ENCODE data around the gene NR6A1.

Gene NR6A1

DNA sequence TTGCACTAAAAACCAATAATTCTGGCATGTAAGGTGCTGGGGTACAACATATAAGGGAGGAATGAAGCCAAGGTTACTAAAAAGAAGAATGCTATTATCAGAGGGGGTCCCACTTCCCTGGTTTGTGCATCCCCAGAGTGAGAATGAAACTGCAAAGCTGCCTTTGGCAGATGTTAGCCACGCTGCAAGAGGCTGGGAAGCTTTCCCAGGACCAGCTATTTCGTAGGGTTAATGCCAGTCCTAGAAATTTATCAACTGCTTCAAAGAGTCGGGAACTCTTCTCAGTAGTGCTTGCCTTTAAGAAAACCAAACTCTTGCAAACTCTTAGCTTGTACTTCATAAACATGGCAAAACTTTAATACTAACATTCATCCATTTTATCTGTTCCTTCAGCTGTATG is 176.4 kb downstream of the NR6A1 start:
- in situ Hi-C loops (cut with MboI; ENCODE audit: low sequenced_read_pairs): no loop called here

DNA sequence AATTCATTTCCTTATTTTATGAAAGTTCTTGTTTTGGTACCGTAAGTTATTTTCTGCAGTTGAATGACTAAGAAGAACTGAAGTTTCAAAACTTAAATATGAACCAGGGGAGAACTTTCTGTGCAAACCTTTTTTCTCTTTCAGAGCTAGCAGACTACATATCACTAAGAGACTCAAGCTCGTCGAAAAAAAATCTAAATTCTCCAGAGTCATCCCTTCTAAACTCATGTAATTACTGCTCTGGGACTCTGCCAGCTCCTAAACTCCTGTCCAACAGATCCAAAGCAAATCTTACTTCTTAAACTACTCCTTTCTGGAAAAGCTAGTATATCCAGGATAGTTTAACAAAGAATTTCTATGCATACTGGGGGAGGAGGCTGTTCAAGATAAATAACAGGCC is 176.9 kb downstream of the NR6A1 start:
- in situ Hi-C loops (cut with MboI; ENCODE audit: low sequenced_read_pairs): no loop called here

DNA sequence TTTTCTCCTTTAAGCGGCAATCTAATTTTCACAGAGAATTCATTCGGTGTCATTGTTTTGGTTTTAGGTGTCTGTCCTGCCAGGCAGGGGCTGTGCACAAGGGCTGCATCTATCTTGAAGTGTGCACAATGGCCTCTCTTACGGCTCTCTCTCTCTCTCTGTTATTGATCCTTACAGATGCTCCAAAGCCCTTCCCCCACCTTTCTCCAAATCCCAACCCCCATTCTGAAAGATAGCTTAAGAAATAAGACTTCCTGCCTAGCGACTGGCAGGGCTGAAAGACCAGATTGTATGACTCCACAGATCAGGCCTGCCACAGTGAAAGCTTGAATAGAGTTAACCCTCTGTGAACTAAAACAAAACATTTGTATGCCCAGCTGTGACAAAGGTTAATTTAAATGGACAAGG is 177.5 kb downstream of the NR6A1 start:
- in situ Hi-C loops (cut with MboI; ENCODE audit: low sequenced_read_pairs): no loop called here

DNA sequence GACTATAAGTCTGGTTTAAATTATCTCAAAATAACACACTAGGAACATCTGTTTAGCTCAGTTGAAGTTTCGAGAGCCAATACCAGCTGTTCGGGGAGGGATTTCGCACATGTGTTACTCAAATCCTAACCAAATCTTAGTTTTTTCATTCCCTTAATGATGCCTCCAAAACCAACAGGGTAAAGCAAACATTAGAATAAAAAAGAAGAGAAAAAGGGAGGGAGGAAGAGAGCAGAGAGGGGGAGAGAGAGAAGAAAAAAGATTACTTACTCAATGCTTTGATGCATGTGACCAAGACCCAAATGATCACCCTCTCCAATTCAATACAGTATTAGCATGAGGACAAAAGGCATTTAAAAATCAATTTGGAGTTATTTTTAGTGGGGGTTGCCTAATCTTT is 177.9 kb downstream of the NR6A1 start:
- in situ Hi-C loops (cut with MboI; ENCODE audit: low sequenced_read_pairs): no loop called here

DNA sequence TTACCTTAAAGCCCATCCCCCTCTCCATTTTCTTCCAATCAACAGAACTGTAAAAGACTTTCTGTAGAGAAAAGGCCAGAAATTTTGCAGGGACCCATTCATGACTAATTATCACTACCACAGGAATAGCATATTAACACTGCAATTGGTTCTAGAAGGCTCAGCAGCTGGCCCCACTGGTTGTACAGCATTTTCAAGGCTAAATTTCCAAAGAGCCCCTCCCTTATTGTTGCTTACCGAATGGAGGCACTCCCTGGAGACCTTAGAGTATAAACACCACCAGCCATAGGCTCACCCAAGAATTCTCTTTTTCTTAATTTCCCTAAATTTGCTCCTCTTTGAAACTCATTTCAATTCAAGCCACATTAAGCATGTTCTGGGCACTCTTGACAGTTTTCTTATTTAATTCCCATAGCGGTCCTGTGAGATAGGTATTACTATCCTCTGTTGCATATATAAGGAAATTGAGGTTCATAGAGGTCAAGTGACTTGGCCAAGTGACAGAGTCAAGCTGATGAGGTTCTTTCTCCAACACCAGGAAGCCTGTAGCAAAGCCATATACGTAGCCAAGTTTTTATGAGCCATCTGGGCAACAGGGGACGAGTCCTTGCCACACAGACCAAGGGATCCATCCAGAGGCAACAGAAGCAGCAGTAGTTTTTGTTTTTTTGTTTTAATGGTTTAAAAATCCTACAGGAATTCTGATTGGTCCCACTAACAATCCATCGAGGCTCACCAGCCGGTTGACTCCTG is 180.0 kb downstream of the NR6A1 start:
- in situ Hi-C loops (cut with MboI; ENCODE audit: low sequenced_read_pairs): no loop called here

DNA sequence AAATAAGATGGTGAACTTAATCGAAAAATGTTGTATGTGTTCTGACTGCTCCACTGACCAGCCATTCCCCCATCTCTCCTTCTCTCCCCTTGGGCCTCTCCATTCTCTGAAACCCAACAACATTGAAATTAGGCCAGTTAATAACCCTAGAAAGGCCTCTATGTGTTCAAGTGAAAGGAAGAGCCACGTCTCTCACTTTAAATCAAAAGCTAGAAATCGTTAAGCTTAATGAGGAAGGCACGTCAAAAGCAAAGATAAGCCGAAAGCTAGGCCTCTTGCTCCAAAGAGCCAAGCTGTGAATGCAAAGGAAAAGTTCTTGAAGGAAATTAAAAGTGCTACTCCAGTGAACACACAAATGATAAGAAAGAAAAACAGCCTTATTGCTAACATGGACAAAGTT is 186.5 kb downstream of the NR6A1 start:
- in situ Hi-C loops (cut with MboI; ENCODE audit: low sequenced_read_pairs): no loop called here

DNA sequence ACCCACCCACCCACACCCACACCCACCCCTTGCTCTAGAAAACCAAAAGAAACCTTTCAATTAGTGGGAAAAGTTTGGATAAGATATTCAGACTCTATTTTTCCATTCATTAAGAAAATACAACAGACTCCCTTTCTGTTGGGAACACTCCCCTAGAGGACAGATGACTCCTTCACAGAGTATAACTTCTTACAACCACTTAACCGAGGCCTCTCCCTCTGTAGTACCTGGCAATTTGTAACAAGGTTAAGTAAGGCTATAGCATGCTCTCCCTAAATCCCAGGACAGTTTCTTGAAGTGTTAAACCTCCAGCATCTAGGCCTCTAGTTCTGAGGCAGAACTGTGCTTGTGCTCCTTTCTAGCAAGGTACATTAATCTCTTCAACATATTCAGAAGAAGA is 188.0 kb downstream of the NR6A1 start:
- in situ Hi-C loops (cut with MboI; ENCODE audit: low sequenced_read_pairs): no loop called here

DNA sequence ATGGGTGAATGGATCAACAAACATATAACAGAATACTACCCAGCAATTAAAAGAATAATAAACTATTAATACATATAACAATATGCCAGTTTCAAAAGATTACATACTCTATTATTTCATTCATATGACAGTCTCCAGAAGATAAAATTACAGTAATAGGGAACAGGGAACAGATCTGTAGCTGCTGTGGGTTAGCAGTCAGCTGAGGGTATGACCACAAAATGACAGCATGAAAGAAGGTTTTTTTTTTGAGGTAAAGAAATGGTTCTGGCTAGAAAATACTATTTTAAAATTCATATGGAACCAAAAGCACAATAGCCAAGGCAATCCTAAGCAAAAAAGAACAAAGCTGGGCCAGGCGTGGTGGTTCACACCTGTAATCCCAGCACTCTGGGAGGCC is 190.9 kb downstream of the NR6A1 start:
- in situ Hi-C loops (cut with MboI; ENCODE audit: low sequenced_read_pairs): no loop called here

DNA sequence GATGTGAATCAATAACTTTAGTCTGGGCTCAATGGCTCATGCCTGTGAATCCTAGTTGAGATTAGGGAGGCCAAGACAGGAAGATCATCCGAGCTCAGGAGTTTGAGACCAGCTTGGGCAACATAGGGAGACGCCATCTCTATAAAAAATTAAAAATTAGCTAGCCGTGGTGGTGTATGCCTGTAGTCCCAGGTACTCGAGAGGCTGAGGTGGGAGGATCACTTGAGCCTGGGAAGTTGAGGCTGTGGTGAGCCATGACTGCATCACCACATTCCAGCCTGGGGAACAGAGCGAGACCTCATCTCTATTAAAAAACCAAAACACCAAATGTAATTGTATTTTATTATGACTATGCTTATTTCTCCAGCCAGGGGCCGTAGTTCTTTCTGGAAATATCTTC is 194.4 kb downstream of the NR6A1 start:
- in situ Hi-C loops (cut with MboI; ENCODE audit: low sequenced_read_pairs): no loop called here

DNA sequence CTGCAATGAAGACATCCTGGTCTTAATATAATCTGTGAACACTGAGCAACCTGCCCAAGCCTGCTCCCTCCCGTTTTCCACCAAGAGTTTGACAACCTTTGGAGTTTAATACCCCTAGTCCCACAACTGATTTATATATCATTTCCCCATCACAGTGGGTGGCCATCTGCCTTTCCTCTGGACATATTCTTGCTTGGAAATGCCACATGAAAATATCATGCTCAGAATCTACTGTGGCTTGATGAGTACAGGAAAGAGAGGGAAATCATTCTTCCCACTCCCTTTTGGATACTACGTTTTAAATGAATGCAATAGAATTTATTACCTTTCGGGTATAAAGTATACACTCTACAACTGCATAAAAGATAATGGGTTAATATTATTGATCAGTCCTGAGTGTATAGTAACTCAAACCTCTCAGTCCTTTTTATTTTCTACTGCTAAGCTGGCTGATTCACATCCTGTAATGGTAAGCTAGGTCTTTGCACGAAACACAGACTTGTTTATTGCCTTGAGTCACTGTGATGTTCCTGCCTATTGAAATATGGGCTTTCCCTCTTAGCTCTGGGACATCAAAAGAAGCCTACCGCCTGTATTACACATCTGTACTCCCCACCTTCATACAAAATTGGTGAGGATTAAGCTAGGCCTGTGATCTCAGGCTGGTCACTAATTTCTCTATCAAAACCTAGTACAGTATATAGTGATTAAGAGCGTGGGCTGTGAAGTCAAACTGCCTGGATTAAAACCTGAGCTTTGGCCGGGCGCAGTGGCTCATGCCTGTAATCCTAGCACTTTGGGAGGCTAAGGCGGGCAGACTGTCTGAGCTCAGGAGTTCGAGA is 196.4 kb downstream of the NR6A1 start:
- in situ Hi-C loops (cut with MboI; ENCODE audit: low sequenced_read_pairs): no loop called here

DNA sequence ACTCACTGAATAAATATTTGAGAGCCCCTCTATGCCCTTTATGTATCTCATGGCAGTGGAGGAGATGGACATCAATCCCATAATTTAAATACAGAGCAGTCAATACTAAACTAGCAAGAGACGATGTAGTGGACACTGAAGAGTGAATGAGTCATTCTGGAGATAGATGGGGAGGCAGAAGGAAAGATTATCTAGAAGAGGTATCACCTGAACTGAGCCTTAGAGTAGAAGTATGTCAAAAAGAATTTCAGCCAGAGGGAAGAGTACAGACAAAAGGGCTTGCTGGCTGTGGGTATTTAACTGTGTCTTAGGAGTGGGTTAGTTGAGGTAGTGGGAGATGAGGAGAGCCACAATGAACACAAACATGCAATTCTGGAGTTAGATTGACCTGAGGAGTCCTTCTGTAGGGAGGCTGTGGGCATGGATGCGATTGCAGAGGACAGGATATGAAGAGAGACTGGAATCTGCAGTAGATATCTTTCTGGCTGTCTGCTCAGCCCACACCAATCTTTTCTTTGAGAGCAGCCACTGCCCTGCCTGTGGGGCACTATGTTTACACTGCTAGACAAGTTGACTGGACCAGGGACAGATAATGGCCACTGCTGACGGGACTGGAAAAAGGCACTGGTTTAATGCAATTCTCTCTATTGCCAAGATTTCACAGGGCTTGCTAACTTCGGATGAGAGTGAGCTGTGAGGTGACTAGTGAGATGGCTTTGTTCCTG is 200.0 kb downstream of the NR6A1 start:
- in situ Hi-C loops (cut with MboI; ENCODE audit: low sequenced_read_pairs): no loop called here

DNA sequence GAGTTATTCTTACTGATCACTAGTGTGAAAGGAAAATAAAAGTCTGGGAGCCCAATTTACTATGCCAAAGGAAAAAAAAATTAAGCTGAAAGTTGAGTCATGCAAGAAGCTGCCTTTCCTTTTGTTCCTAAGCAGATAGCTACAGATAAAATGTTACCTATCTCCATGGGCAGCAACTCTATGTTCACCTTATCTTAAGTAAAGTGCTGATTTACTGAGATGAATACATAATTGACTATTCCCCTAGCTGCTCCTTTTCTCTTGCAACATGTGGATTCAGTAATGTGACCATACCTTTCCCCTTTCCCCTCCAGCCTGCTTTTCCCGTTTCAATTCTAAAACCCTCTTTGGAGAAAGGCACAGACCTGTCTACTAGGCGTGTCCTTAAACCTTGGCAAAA is 201.2 kb downstream of the NR6A1 start:
- in situ Hi-C loops (cut with MboI; ENCODE audit: low sequenced_read_pairs): no loop called here

DNA sequence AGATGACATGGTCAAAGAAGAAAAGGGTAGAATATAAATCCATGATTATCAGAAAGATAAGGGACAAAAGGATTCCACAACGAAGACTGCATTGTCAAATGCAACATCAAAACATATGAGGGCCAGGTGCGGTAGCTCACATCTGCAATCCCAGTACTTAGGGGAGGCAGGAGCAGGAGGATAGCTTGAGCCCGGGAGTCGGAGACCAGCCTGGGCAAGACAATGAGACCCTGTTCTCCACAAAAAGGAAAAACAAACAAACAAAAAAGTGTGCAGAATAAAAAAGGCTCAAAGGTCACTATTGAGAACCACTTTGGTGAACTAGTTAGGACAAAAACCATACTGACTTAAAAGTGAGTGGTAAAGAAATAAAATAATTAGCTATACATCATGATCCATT is 203.7 kb downstream of the NR6A1 start:
- in situ Hi-C loops (cut with MboI; ENCODE audit: low sequenced_read_pairs): no loop called here

DNA sequence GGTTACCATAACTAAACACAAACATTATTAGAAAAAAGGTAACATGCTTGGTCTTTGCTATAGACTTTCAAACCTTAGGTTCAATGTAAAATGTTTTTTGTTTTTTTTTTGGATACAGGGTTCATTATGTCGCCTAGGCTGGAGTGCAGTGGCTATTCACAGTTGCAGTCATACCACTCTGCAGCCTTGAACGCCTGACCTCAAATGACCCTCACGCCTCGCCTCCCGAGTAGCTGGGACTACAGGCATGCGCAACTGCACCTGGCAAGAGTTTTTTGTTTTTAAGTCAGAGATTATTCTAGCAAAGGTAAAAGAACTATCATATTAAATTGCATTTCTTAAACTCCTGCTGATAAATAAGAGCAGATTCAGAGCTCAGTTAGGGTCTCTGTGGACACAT is 208.8 kb downstream of the NR6A1 start:
- in situ Hi-C loops (cut with MboI; ENCODE audit: low sequenced_read_pairs): no loop called here

DNA sequence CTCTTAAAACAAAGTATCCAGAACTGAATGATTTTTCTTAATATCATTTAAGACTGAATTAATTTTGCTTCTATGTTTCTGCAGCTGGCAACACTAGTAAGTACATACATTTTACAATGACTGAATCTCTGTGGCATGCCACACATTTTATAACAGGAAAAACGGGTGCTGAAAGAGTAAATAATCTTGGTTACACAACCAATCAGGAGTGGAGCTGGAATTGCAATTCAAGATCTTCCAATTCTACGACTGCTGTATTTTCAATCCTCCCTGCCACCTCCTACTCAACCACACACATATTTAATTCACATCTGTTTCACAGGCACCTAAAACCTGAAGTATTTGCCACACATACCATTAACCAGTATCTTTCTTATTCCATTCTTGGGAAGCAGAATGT is 211.2 kb downstream of the NR6A1 start:
- in situ Hi-C loops (cut with MboI; ENCODE audit: low sequenced_read_pairs): no loop called here

DNA sequence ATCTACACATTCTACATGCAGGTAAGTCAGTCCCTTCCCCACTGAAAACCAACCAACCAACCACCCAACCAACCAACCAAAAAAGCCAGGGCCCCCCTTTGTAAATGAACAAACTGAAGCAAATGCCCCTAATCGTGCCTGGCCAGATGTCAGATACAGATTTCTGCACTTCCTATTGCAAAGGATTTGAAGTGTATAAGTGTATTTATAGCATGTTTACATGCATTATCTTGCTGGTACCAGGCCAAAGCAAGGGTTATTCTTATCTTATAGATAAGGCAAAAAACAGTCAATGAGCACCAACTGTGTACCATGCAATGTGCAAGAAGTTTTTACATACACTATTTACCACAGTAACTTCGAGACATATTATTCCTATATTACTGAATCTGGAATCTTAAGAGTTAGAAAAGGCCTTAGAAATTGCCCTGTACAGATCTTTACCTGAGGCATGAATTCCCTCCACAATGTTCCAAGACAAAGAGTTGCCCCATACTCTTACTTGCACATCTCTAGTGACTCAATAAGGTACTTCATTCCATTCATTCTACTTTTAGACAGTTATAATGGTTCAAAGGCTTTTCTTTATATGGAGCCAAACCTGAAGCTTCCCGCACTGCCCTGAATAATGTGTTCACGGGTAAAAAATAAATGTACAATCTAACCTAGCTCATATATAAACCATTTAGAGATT is 212.2 kb downstream of the NR6A1 start:
- in situ Hi-C loops (cut with MboI; ENCODE audit: low sequenced_read_pairs): no loop called here

DNA sequence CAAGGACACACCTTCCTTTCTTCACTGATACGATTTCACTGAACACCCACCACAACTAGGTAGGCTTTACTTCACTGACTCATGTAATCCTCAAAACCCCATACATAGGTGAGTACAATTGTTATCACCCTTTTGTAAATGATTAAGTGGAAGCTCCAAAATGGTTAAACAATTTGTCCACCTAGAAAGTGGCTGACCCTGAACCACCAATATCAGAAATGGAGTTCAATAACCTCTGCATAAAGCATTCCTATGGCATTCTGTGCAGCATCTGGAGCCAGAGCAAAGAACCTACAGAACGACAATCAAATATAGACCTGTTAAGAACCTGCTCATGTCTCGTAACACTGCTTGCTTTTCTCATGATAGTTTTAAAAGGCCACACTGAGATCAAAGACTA is 213.2 kb downstream of the NR6A1 start:
- in situ Hi-C loops (cut with MboI; ENCODE audit: low sequenced_read_pairs): no loop called here

DNA sequence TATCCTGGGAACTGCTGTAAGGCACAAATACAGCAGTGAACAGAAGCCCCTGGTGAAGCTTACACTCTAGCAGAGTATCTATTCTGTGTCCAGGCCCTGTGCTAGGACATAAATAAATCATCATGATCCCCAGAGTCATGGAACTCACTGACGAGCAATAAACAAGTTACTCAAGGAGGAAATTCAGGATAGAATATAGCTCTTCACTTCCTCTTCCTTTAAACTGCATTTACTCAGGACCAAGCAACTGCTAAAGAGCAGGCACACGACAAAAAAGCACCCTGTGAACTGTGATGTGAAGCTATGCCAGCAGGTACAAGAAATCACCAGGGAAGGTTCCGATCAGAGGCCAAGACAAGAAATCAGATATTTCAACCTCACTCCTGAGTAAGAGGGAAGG is 216.1 kb downstream of the NR6A1 start:
- in situ Hi-C loops (cut with MboI; ENCODE audit: low sequenced_read_pairs): no loop called here

DNA sequence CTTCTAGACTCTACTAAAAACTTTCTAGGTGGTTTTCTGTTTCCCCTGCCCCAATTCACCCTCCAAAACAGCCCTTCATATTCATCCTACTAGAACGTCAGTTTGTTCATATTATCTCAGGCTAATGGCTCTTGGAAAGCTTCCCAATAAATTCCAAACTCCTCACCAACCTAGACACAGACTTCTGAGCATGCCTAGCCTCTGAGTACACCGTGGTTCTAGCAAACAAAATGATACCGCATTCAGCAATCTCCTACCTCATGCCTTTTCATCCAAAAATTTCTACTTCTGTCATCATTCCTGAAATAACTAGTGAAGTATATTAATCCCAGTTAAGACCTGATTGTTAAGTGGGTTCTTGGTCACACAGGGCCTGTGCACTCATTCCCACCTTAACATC is 217.4 kb downstream of the NR6A1 start:
- in situ Hi-C loops (cut with MboI; ENCODE audit: low sequenced_read_pairs): no loop called here

DNA sequence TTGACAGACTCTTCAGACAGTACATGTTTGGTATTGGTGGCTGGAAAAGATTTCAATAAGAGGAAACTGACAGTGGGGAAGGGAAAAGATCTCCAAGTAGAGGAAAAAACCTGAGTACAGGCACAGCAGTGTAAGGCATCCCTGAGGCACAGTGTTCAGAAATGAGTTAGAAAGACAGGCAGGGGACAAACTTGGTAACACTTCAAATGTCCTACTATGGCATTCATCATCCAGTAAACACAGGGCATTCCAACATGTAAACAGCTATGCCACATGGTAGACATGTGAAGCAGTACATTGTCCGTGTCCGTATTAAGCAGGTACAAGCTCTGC is 218.9 kb downstream of the NR6A1 start:
- in situ Hi-C loops (cut with MboI; ENCODE audit: low sequenced_read_pairs): no loop called here

Measured in HL-60/S4 treated with retinoic acid at 250 ng/mL for 4 days and 3 days (cell line).